Activated T-cell treated with anti-CD3 and anti-CD28 coated beads for 1 hour (primary cell): Measurements from ENCODE around the gene PCP2.

ENCODE experiments used
- DNase-seq: peaks from one replicate; pipeline ENCODE4 v3.0.0-alpha.2; 2020; ENCODE audit warnings: low read depth

PCP2 gene

DNA sequence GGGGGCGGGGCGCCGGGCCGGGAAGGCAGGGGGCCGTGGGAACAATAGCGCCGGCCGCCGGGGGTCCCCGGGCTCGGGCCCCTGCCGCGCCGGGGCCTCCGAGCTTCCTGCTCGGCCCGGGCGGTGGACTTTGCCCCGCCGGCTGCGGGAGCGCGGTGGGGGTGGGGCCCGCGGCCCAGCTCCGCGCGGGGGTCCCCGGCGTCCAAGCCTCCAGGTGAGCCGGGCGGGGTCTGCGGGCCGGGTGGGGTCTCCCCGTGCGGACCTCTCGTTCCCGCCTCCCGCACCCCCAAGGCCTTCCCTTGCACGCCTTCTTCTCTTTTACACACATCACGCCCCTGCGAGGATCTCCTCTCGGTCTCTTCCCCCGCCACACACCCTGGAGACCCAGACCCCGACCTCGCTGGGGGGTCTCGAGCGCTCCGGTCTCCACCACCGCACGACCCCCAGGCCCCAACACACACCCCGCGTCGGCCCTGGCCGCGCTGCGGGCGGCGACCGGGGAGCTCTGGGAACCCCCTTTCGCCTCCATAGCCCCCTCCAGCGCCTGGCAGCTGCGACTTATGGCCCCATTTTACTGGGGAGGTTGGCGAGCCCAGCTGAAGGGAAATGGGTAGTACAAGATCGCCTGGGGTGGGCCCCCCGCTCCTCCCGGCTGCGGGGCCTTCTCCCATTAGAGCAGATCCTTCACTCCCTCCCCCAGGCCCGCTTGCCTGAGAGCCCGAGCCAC lies 37.1 kb downstream of the PCP2 start:
- no peak for DNase-seq

GRCh38 chr19:7595466-7596133 lies 37.9 kb downstream of the PCP2 start, which contains the start of gene CAMSAP3:
Gene CAMSAP3, plus strand, starts transcription at chr19:7595863. Its CDS starts 140 bp downstream, at chr19:7596003.
- peak; percentile 16 for DNase-seq

- DNase-seq = no peak
These were observed 43.3 kb downstream of the PCP2 start for GRCh38 chr19:7590256-7590655.

DNA sequence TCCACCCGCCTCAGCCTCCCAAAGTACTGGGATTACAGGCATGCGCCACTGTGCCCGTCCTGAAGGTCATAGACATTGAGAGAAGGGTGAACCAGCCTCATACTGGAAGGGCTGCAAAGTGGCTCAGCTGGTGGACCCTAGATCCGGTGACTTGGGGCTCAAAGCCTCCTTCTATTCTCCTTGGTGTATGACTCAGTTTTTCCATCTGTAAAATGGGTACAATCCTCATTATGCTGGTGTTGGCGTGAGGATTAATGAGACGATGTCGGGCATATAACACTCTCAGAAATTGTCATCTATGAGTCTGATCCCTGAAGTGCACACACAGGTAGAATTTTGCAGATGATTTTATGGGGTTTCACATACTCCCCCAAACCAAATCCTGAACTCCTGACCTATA lies 43.7 kb downstream of the PCP2 start:
- DNase-seq = no peak

DNA sequence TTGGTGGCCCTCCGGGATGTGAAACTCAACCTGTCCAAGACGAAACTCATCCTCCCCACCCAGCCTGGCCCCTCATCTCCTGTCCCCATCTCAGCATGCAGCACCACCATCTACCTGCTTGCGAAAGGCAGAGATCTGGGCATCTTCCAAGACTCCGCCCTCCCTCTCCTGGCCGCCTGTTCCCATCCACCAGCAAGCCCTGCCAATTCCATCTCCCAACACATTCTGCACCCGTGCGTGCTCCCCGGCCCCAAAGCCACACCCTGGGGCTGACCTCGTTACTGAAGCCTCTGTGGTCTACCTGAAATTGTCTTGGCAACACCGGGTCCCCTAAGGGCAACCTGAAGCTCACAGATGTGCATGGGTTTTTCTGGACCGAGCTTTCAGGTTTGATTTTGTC lies 51.1 kb downstream of the PCP2 start:
- DNase-seq = no peak
